Endothelial cell of umbilical vein (primary cell): ENCODE data around the gene LRRK1. TPM values are rescaled to one million over a fixed set of nuclear protein-coding genes. Genes with fewer than 3 reads are reported as not detected.

Source experiments
- BruUV-seq: library from RNA; stranded (reverse); fragments of 400-500 nt; replicated peaks from 2 replicates; lab custom pipeline; 2021; lab: Mats Ljungman, UMichigan
- CTCF ChIA-PET: fragments of 300-600, 350-600 bp; sonication (Branson Sonifier 250); formaldehyde crosslinking; loops from one replicate; lab custom pipeline; 2021; ENCODE audit warnings: antibody characterized with exemption, inconsistent platforms; lab: Charles Lee
- POLR2A ChIA-PET: fragments of 300-600, 350-600 bp; sonication (Branson Sonifier 250); formaldehyde crosslinking; loops from one replicate; lab custom pipeline; 2021; ENCODE audit warnings: antibody characterized with exemption, inconsistent platforms; lab: Charles Lee
- DNase-seq: peaks from one replicate; pipeline ENCODE4 v3.0.0-alpha.2; 2011; ENCODE audit warnings: low read depth, low spot score
- FAIRE-seq: peaks from 2 replicates; lab custom pipeline; 2011; peaks lifted over from hg19 to GRCh38; lab: Jason Lieb, UNC
- H2AFZ ChIP-seq: 2 replicates; pipeline ENCODE4 v1.6.0; 2012; ENCODE audit warnings: low read depth, low read length, control low read depth, inconsistent platforms
- H3K27ac ChIP-seq: 2 replicates; pipeline ENCODE4 v1.5.1; 2011; ENCODE audit warnings: low read depth, mild to moderate bottlenecking, control low read depth, low read length, moderate library complexity; ENCODE audit not compliant: insufficient read depth
- H3K27me3 ChIP-seq, 2 experiments: 2 replicates each; pipeline versions ENCODE4 v1.6.0 to v1.6.1; 2011; ENCODE audit warnings: low read length in 2 of 2, mixed read lengths in 1 of 2; ENCODE audit not compliant: control insufficient read depth in 2 of 2, insufficient read depth in 2 of 2
- H3K36me3 ChIP-seq, 2 experiments: 2 replicates in 1 of 2; 3 replicates in 1 of 2; pipeline ENCODE4 v1.5.1; 2011; ENCODE audit warnings: low read length in 2 of 2, mild to moderate bottlenecking in 1 of 2, moderate library complexity in 1 of 2; ENCODE audit not compliant: control insufficient read depth in 2 of 2, insufficient read depth in 2 of 2; ENCODE audit errors: extremely low read depth in 1 of 2
- H3K4me1 ChIP-seq: 3 replicates; pipeline ENCODE4 v1.5.1; 2011; ENCODE audit warnings: mild to moderate bottlenecking, low read length; ENCODE audit not compliant: control insufficient read depth, insufficient read depth; ENCODE audit errors: extremely low read depth
- H3K4me2 ChIP-seq: 2 replicates; pipeline ENCODE4 v1.6.1; 2011; ENCODE audit warnings: low read length, control low read depth, mixed read lengths; ENCODE audit not compliant: insufficient read depth
- H3K4me3 ChIP-seq, 3 experiments: fragments of 200-600 bp in 1 of 3; sonication (generic), shearing (Covaris generic) in 1 of 3; replicated peaks in 1 of 3; 2 replicates each; pipeline ENCODE4 v1.5.1; 2011 to 2016; ENCODE audit warnings: control low read depth in 3 of 3, low read length in 3 of 3, mild to moderate bottlenecking in 2 of 3, inconsistent platforms in 1 of 3, low read depth in 1 of 3, moderate library complexity in 1 of 3; ENCODE audit not compliant: insufficient read depth in 1 of 3
- H3K79me2 ChIP-seq: 2 replicates; pipeline ENCODE4 v1.6.0; 2012; ENCODE audit warnings: low read length, inconsistent platforms; ENCODE audit not compliant: control insufficient read depth, insufficient read depth
- H3K9ac ChIP-seq: replicated peaks from 2 replicates; pipeline ENCODE3; 2011; ENCODE audit warnings: low read length, control low read depth; ENCODE audit not compliant: insufficient read depth; ENCODE audit errors: extremely low read depth
- H3K9me1 ChIP-seq: replicated peaks from 3 replicates; pipeline ENCODE4 v1.6.0; 2011; ENCODE audit warnings: mild to moderate bottlenecking, low read length; ENCODE audit not compliant: control insufficient read depth, insufficient read depth; ENCODE audit errors: extremely low read depth
- H3K9me3 ChIP-seq: replicated peaks from 2 replicates; pipeline ENCODE4 v1.5.1; 2012; ENCODE audit warnings: low read length, inconsistent platforms; ENCODE audit not compliant: control insufficient read depth, insufficient read depth
- H4K20me1 ChIP-seq: replicated peaks from 2 replicates; pipeline ENCODE3; 2011; ENCODE audit warnings: mild to moderate bottlenecking, low read length; ENCODE audit not compliant: control insufficient read depth, insufficient read depth; ENCODE audit errors: extremely low read depth
- CTCF ChIP-seq, 2 donors: IDR thresholded peaks; 1 replicate in 1 of 2; 2 replicates in 1 of 2; pipeline ENCODE4 v1.5.1; 2011; ENCODE audit warnings: low read length in 2 of 2, mild to moderate bottlenecking in 2 of 2, moderate library complexity in 2 of 2, control low read depth in 1 of 2, inconsistent platforms in 1 of 2, low read depth in 1 of 2; ENCODE audit not compliant: insufficient read depth in 1 of 2; ENCODE audit errors: extremely low read depth in 1 of 2
- EZH2 ChIP-seq: IDR thresholded peaks from 2 replicates; pipeline ENCODE4 v1.6.1; 2012; ENCODE audit warnings: borderline replicate concordance, low read depth, mild to moderate bottlenecking, moderate library complexity, low read length, inconsistent platforms; ENCODE audit not compliant: severe bottlenecking
- FOS ChIP-seq: IDR thresholded peaks from 2 replicates; pipeline ENCODE4 v1.6.1; 2011; ENCODE audit warnings: mild to moderate bottlenecking, low read length, moderate library complexity, borderline replicate concordance; ENCODE audit not compliant: insufficient read depth
- GATA2 ChIP-seq: IDR thresholded peaks from 2 replicates; pipeline ENCODE4 v1.7.0; 2011; ENCODE audit warnings: low read depth, mild to moderate bottlenecking, moderate library complexity, mixed read lengths, low read length; ENCODE audit not compliant: insufficient read length, insufficient read depth
- JUN ChIP-seq: IDR thresholded peaks from 2 replicates; pipeline ENCODE4 v1.6.1; 2011; ENCODE audit warnings: borderline replicate concordance, low read depth; ENCODE audit not compliant: insufficient read length, insufficient read depth
- MAX ChIP-seq: IDR thresholded peaks from 2 replicates; pipeline ENCODE4 v1.6.1; 2011; ENCODE audit not compliant: insufficient read depth, insufficient read length
- MYC ChIP-seq: IDR thresholded peaks from one replicate; pipeline ENCODE4 v1.6.1; 2011; ENCODE audit warnings: mild to moderate bottlenecking, low read depth, low read length
- POLR2A ChIP-seq: IDR thresholded peaks from 2 replicates; pipeline ENCODE4 v1.6.1; 2012; ENCODE audit warnings: low read depth, mild to moderate bottlenecking, control low read depth, low read length
- POLR2AphosphoS5 ChIP-seq: IDR thresholded peaks from 2 replicates; pipeline ENCODE4 v1.6.1; 2012; ENCODE audit warnings: low read depth, mild to moderate bottlenecking, control low read depth, low read length, moderate library complexity; ENCODE audit not compliant: insufficient read depth
- dilution Hi-C: fragments of 300-500 bp; cut with MboI; formaldehyde crosslinking; loops from one replicate; pipeline ENCODE4 v1.15.0; 2019; ENCODE audit warnings: low sequenced_read_pairs; ENCODE audit not compliant: extremely low pct_ligation_motif_present
- intact Hi-C: fragments of 100-400 bp; cut with micrococcal nuclease; formaldehyde crosslinking; loops from one replicate; pipeline ENCODE4 v1.10.0; 2022
- polyA plus RNA-seq, 4 experiments: library from polyadenylated mRNA; depleted of rRNA in 3 of 4; stranded (reverse) in 3 of 4; unstranded in 1 of 4; fragments of >200 nt; gene quantifications; 2 replicates each; pipeline versions ENCODE4 v1.2.1 to v1.2.3, GENCODE V29; 2011 to 2012; ENCODE audit warnings: missing spikeins in 1 of 4
- total RNA-seq: library from RNA; stranded (reverse); gene quantifications from 2 replicates; pipeline ENCODE4 v1.2.3, GENCODE V29; 2021

LRRK1 gene
- total and polyA plus RNA-seq, 2 donors (not counting 3 experiments of a cell fraction or from before 2014, with no cell fraction given): 11.0 to 22.1 TPM

- no peak for TF ChIP-seq FOS
- TF ChIP-seq MYC: no peak
- TF ChIP-seq JUN: no peak
- TF ChIP-seq POLR2AphosphoS5: no peak
- TF ChIP-seq MAX: no peak
- no peak for TF ChIP-seq EZH2
- no peak for TF ChIP-seq GATA2
- TF ChIP-seq CTCF (IDR thresholded peaks at IDR 0.05; ENCODE audit: extremely low read depth in 1 of 2, insufficient read depth in 1 of 2, low read depth in 1 of 2, low read length in 2 of 2): no peak
- no peak for TF ChIP-seq POLR2A
- Histone ChIP-seq H3K4me3 (no peak overlapping the region), H3K27ac (no peak overlapping the region), H3K9me1 (no peaks in the 10 kb centered on the region), H4K20me1 (no peaks in the 10 kb centered on the region), H2AFZ (no peak overlapping the region), H3K79me2 (no peaks in the 10 kb centered on the region), H3K27me3 (peaks cover 0 to 3% of the 10 kb centered on the region in 2 experiments), H3K4me2 (no peak overlapping the region), H3K9me3 (no peaks in the 10 kb centered on the region), H3K4me1 (peaks cover 35% of the 10 kb centered on the region), H3K36me3 (no peaks in the 10 kb centered on the region), H3K9ac (no peak overlapping the region)
- BruUV-seq: no TSS peak
- intact Hi-C loops (no loop called here), dilution Hi-C loops (no loop called here)
- FAIRE-seq (no peak), DNase-seq (no peak)
- POLR2A ChIA-PET: no interaction called here
- CTCF ChIA-PET: interaction anchor here (2.5 to 3.0 kb wide), 2 partner anchors 8 to 14 kb away, joined by 15 to 17 read pairs; partner anchors contain the start of gene ALDH1A3
Observed at GRCh38 chr15:100887211-100887913, 31.8 kb upstream of the LRRK1 start.
